ENCODE data around the gene PRDM7.

PRDM7 gene

GRCh38 chr16:90034504-90034903 is 42.6 kb downstream of the PRDM7 start:
- TF ChIP-seq GATA1 (IDR thresholded peaks at IDR 0.05; ENCODE audit: low read depth, low read length), result no peak
- TF ChIP-seq POLR2A (IDR thresholded peaks at IDR 0.05; ENCODE audit: low read length), result no peak
- DNase-seq, result peak; percentile 22 to 55

- DNase-seq, result no peak
- TF ChIP-seq GATA1 (IDR thresholded peaks at IDR 0.05; ENCODE audit: low read depth, low read length), result no peak
- no peak for TF ChIP-seq POLR2A (IDR thresholded peaks at IDR 0.05; ENCODE audit: low read length)
Observed at GRCh38 chr16:90033387-90033786, 43.7 kb downstream of the PRDM7 start.

- no peak for DNase-seq
- TF ChIP-seq GATA1 (IDR thresholded peaks at IDR 0.05; ENCODE audit: low read depth, low read length), result no peak
- no peak for TF ChIP-seq POLR2A (IDR thresholded peaks at IDR 0.05; ENCODE audit: low read length)
Observed at GRCh38 chr16:90032674-90033331, 44.3 kb downstream of the PRDM7 start.

- no peak for TF ChIP-seq GATA1 (IDR thresholded peaks at IDR 0.05; ENCODE audit: low read depth, low read length)
- no peak for TF ChIP-seq POLR2A (IDR thresholded peaks at IDR 0.05; ENCODE audit: low read length)
- peak; percentile 83 to 86 for DNase-seq
Observed at GRCh38 chr16:90031931-90032673, 45.0 kb downstream of the PRDM7 start.

GRCh38 chr16:90031186-90031930 is 45.8 kb downstream of the PRDM7 start:
- peak in 1 of 2 experiments; percentile 54 for DNase-seq
- no peak for TF ChIP-seq GATA1 (IDR thresholded peaks at IDR 0.05; ENCODE audit: low read depth, low read length)
- TF ChIP-seq POLR2A (IDR thresholded peaks at IDR 0.05; ENCODE audit: low read length), result no peak

GRCh38 chr16:90028985-90029384 is 48.1 kb downstream of the PRDM7 start:
- no peak for DNase-seq
- TF ChIP-seq POLR2A (IDR thresholded peaks at IDR 0.05; ENCODE audit: low read length) (no peak), GATA1 (IDR thresholded peaks at IDR 0.05; ENCODE audit: low read depth, low read length) (no peak)

- TF ChIP-seq GATA1 (IDR thresholded peaks at IDR 0.05; ENCODE audit: low read depth, low read length) (no peak), POLR2A (IDR thresholded peaks at IDR 0.05; ENCODE audit: low read length) (no peak)
- DNase-seq, result no peak
Observed at GRCh38 chr16:90027611-90028010, 49.5 kb downstream of the PRDM7 start.

- TF ChIP-seq POLR2A (IDR thresholded peaks at IDR 0.05; ENCODE audit: low read length), result no peak
- no peak for TF ChIP-seq GATA1 (IDR thresholded peaks at IDR 0.05; ENCODE audit: low read depth, low read length)
- no peak for DNase-seq
Observed at GRCh38 chr16:90026135-90026534, 51.0 kb downstream of the PRDM7 start.

GRCh38 chr16:90023078-90023447 is 54.1 kb downstream of the PRDM7 start:
- no peak for TF ChIP-seq GATA1 (IDR thresholded peaks at IDR 0.05; ENCODE audit: low read depth, low read length)
- TF ChIP-seq POLR2A (IDR thresholded peaks at IDR 0.05; ENCODE audit: low read length), result no peak
- no peak for DNase-seq

GRCh38 chr16:90022209-90023077 is 54.7 kb downstream of the PRDM7 start:
- TF ChIP-seq GATA1 (IDR thresholded peaks at IDR 0.05; ENCODE audit: low read depth, low read length), result no peak
- peak; percentile 53 for TF ChIP-seq POLR2A (IDR thresholded peaks at IDR 0.05; ENCODE audit: low read length)
- DNase-seq, result peak; percentile 88 to 90

GRCh38 chr16:90020838-90021382 is 56.2 kb downstream of the PRDM7 start:
- TF ChIP-seq GATA1 (IDR thresholded peaks at IDR 0.05; ENCODE audit: low read depth, low read length) (no peak), POLR2A (IDR thresholded peaks at IDR 0.05; ENCODE audit: low read length) (no peak)
- no peak for DNase-seq

- TF ChIP-seq GATA1 (IDR thresholded peaks at IDR 0.05; ENCODE audit: low read depth, low read length), result no peak
- no peak for TF ChIP-seq POLR2A (IDR thresholded peaks at IDR 0.05; ENCODE audit: low read length)
- no peak for DNase-seq
Observed at GRCh38 chr16:90020260-90020837, 56.8 kb downstream of the PRDM7 start.
